Neural crest cell (in vitro differentiated cells): ENCODE data around the gene PLAU. TPM values are rescaled to one million over a fixed set of nuclear protein-coding genes. Genes with fewer than 3 reads are reported as not detected.
A peak's percentile ranks its signal among the peaks of the same experiment; 100 is the strongest.

Experiments
- DNase-seq: peaks from one replicate; pipeline ENCODE4 v3.0.0; 2021; ENCODE audit warnings: low read depth, mixed read lengths, low spot score
- H3K27ac Mint-ChIP-seq: one replicate; pipeline ENCODE4 v1.8.0; 2021; ENCODE audit warnings: mild to moderate bottlenecking, mixed read lengths; ENCODE audit not compliant: unreplicated experiment
- H3K27me3 Mint-ChIP-seq: 2 replicates; pipeline ENCODE4 v1.8.0; 2021; ENCODE audit warnings: low read depth, mild to moderate bottlenecking, mixed read lengths
- H3K36me3 Mint-ChIP-seq: 2 replicates; pipeline ENCODE4 v1.8.0; 2021; ENCODE audit warnings: low read depth, mild to moderate bottlenecking, mixed read lengths
- H3K4me1 Mint-ChIP-seq: 2 replicates; pipeline ENCODE4 v1.8.0; 2021; ENCODE audit warnings: mixed read lengths
- H3K4me3 Mint-ChIP-seq: one replicate; pipeline ENCODE4 v1.8.0; 2021; ENCODE audit warnings: mild to moderate bottlenecking, mixed read lengths
- H3K9me3 Mint-ChIP-seq: 2 replicates; pipeline ENCODE4 v1.8.0; 2021; ENCODE audit warnings: mixed read lengths
- total RNA-seq: library from RNA; stranded (reverse); gene quantifications from 2 replicates; pipeline ENCODE4 v1.2.1, GENCODE V29; 2021
- TF ChIP-seq, protein P1 (sequence below): fragments of 200-600 bp; sonication (generic); conservative IDR thresholded peaks from 2 replicates; pipeline ENCODE4 v1.5.0; 2021; ENCODE audit warnings: antibody characterized with exemption, mild to moderate bottlenecking

PLAU gene
- total RNA-seq, 1 donor from 2014 or later: 3.5 TPM

DNA sequence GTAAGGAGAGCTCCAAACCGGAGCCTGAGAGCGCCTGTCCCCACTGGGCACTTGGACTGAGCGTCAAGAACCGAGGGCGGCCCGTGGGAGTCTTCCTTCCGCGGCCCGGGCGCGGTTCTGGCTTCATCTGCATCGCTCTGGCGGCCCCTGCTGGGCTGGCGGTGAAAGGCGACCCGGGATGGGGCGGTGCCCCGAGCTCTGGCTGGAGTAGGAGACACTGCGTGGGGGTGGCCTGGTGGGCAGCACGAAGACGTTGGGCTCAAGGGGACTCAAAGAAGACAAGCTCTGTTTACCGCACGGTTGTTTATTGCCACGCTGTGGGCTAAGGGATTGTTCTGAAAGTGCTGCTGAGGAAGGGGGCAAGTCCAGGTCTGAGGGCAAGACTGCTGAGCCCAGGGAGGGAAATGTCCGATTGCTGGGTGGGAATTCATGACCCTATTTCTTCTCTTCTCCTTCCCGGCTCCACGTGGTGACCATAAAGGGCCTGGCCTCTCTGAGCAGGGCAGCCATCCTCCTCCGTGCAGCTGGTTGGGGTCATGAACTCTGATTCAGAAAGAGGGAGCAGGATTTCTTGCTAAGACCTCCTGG is 29.8 kb downstream of the PLAU start:
- H3K27ac Mint-ChIP-seq: peak overlapping the region; percentile 96
- DNase-seq: peak; percentile 82
- H3K27me3 Mint-ChIP-seq: no peaks in the 10 kb centered on the region
- H3K9me3 Mint-ChIP-seq: no peaks in the 10 kb centered on the region
- TF ChIP-seq, protein P1, sequence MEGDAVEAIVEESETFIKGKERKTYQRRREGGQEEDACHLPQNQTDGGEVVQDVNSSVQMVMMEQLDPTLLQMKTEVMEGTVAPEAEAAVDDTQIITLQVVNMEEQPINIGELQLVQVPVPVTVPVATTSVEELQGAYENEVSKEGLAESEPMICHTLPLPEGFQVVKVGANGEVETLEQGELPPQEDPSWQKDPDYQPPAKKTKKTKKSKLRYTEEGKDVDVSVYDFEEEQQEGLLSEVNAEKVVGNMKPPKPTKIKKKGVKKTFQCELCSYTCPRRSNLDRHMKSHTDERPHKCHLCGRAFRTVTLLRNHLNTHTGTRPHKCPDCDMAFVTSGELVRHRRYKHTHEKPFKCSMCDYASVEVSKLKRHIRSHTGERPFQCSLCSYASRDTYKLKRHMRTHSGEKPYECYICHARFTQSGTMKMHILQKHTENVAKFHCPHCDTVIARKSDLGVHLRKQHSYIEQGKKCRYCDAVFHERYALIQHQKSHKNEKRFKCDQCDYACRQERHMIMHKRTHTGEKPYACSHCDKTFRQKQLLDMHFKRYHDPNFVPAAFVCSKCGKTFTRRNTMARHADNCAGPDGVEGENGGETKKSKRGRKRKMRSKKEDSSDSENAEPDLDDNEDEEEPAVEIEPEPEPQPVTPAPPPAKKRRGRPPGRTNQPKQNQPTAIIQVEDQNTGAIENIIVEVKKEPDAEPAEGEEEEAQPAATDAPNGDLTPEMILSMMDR: peak; percentile 94
- H3K4me1 Mint-ChIP-seq: peaks cover 12% of the 10 kb centered on the region
- peak overlapping the region; percentile 70 for H3K4me3 Mint-ChIP-seq
- no peaks in the 10 kb centered on the region for H3K36me3 Mint-ChIP-seq

DNA sequence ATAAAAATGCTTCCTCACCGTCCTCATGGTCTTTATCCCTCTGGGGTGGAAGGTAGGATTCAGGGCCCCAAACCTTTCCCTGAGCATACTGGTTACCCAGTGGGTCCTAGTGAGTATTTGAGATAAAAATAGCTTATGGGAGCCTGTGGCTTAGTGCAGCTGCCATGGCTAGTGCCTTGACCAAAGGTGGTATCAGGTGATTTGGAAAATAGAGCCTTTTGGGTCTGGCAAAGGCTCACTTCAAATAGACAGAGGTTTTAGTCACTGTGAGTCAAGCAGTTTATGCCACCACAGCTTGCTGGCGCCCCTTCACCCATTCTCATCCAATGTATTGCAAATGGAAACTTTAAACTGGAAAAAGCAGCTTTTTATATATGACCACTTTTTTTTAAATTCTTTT is 30.4 kb downstream of the PLAU start:
- no peak overlapping the region for H3K27ac Mint-ChIP-seq
- no peaks in the 10 kb centered on the region for H3K9me3 Mint-ChIP-seq
- peaks cover 12% of the 10 kb centered on the region for H3K4me1 Mint-ChIP-seq
- H3K27me3 Mint-ChIP-seq: no peaks in the 10 kb centered on the region
- no peak for DNase-seq
- H3K36me3 Mint-ChIP-seq: no peaks in the 10 kb centered on the region
- peak overlapping the region; percentile 70 for H3K4me3 Mint-ChIP-seq
- TF ChIP-seq, protein P1: no peak

DNA sequence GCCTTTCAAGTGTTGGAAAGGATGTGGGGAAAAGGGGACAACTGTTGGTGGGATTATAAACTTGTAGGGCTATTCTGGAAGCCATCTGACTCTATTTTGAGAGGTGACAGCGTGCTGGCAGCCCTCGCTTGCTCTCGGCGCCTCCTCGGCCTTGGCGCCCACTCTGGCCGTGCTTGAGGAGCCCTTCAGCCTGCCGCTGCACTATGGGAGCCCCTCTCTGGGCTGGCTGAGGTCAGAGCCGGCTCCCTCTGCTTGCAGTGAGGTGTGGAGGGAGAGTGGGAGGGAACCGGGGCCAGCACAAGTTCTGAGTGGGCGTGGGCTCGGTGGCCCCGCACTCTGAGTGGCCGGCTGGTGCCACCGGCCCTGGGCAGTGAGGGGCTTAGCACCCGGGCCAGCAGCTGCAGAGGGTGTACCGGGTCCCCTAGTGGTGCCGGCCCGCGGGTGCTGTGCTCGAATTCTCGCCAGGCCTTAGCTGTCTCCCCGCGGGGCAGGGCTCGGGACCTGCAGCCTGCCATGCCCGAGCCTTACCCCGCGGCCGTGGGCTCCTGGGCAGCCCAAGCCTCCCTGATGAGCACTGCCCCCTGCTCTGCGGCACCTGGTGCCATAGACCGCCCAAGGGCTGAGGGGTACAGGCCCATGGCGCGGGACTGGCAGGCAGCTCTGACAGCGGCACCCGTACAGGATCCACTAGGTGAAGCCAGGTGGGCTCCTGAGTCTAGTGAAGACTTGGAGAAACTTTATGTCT is 33.6 kb downstream of the PLAU start:
- no peak overlapping the region for H3K27ac Mint-ChIP-seq
- TF ChIP-seq, protein P1: no peak
- peaks cover 9% of the 10 kb centered on the region for H3K4me1 Mint-ChIP-seq
- H3K9me3 Mint-ChIP-seq: no peaks in the 10 kb centered on the region
- H3K4me3 Mint-ChIP-seq: no peak overlapping the region
- H3K27me3 Mint-ChIP-seq: no peaks in the 10 kb centered on the region
- no peak for DNase-seq
- no peaks in the 10 kb centered on the region for H3K36me3 Mint-ChIP-seq

DNA sequence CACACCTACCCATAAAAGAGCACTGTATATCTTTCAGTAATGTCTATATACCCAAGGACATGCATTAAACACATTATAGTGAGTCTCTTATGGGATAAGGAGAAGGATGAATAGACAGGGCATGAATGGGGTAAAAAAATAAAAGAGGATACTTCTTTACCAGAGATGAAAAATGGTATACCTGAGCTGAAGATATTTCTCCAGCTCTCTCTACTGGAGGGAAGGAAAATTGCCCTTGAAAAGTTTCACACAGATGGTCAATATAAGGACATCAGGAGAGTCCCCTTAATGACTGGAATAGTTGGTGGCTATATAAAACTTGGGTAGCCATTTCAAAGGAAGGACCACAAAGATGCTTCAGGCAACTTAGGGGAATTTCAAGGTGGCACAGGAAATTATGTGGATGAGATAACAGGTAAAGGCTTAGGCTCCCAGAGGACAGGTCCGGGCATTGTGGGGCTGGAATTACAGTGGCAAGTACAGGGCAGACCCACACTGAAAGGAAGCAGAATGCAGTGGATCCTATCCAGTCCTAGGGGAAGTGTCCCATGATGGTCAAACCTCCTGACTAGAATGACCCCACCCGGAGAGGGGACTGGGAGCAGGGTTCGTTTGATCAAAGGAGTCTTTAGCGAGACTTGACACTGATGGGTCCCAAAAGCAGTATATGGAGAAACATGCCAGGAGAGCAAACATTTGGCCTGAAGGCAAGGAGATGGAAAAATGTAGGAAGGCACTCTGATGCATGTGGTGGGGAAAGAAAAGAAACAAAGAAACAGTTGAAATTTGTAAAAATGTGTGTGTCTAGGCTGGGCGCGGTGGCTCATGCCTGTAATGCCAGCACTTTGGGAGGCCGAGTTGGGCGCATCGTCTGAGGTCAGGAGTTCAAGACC is 35.6 kb downstream of the PLAU start:
- Mint-ChIP-seq H3K9me3 (no peaks in the 10 kb centered on the region), H3K36me3 (no peaks in the 10 kb centered on the region), H3K27me3 (no peaks in the 10 kb centered on the region), H3K4me1 (peaks cover 9% of the 10 kb centered on the region), H3K4me3 (no peak overlapping the region), H3K27ac (no peak overlapping the region)
- no peak for DNase-seq
- TF ChIP-seq, protein P1: no peak

DNA sequence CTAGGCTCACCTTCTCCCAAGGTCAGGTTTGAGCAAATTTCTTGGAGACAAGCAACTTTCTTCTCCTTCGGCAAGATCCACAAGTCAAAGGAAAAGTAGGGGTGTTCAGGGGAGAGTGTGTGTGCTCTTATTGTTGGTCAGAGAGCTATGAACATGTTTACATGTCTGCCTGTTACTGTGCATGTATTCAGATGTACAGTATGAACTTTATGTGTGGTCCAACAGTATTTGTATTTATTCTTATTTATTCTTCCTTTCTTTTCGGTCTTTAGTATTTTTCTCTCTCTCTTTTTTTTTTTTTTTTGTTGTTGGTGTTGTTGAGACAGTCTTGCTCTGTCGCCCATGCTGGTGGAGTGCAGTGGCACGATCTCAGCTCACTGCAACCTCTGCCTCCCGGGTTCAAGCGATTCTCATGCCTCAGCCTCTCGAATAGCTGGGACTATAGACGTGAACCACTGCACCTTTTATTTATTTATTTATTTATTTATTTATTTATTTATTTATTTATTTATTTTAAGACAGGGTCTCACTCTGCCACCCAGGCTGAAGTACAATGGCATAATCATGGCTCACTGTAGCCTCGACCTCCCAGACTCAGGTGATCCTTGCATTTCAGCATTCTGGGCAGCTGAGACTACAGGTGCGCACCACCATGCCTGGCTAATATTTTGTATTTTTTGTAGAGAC is 38.2 kb downstream of the PLAU start:
- H3K4me1 Mint-ChIP-seq: peaks cover 9% of the 10 kb centered on the region
- H3K4me3 Mint-ChIP-seq: no peak overlapping the region
- H3K27me3 Mint-ChIP-seq: no peaks in the 10 kb centered on the region
- no peak for DNase-seq
- H3K27ac Mint-ChIP-seq: no peak overlapping the region
- no peaks in the 10 kb centered on the region for H3K36me3 Mint-ChIP-seq
- H3K9me3 Mint-ChIP-seq: no peaks in the 10 kb centered on the region
- TF ChIP-seq, protein P1: no peak
